ENCODE results near the gene ADGRL1.
"Not testable (repeated sequence)": the region's sequence is repeated elsewhere in the genome, so short reads cannot be mapped to it uniquely, and the experiment has no call there.

ADGRL1 gene

GRCh38 chr19:14188086-14188485 is 17.9 kb downstream of the ADGRL1 start:
- not testable (repeated sequence) for DNase-seq

GRCh38 chr19:14187561-14187960 is 18.4 kb downstream of the ADGRL1 start:
- DNase-seq = no peak

- DNase-seq = not testable (repeated sequence)
Measured at GRCh38 chr19:14186684-14187083, 19.3 kb downstream of the ADGRL1 start.

- not testable (repeated sequence) for DNase-seq
Measured at GRCh38 chr19:14185691-14186090, 20.3 kb downstream of the ADGRL1 start.

GRCh38 chr19:14185158-14185557 is 20.8 kb downstream of the ADGRL1 start:
- DNase-seq = no peak

- no peak for DNase-seq
Measured at GRCh38 chr19:14183741-14184350, 22.1 kb downstream of the ADGRL1 start.

- no peak for DNase-seq
Measured at GRCh38 chr19:14182476-14182875, 23.5 kb downstream of the ADGRL1 start.

GRCh38 chr19:14181906-14182305 is 24.1 kb downstream of the ADGRL1 start:
- no peak for DNase-seq

GRCh38 chr19:14181199-14181598 is 24.8 kb downstream of the ADGRL1 start:
- not testable (repeated sequence) for DNase-seq

- no peak for DNase-seq
Measured at GRCh38 chr19:14177496-14178074, 28.4 kb downstream of the ADGRL1 start.

GRCh38 chr19:14175351-14175792 is 30.6 kb downstream of the ADGRL1 start:
- no peak for DNase-seq

- no peak for DNase-seq
Measured at GRCh38 chr19:14174883-14175282, 31.1 kb downstream of the ADGRL1 start.

GRCh38 chr19:14168993-14169392 is 37.0 kb downstream of the ADGRL1 start:
- DNase-seq = no peak

- DNase-seq = no peak
Measured at GRCh38 chr19:14168259-14168972, 37.6 kb downstream of the ADGRL1 start.

GRCh38 chr19:14167576-14168138 is 38.3 kb downstream of the ADGRL1 start:
- DNase-seq = peak; percentile 37

GRCh38 chr19:14166999-14167575 is 38.9 kb downstream of the ADGRL1 start:
- DNase-seq = peak; percentile 20

GRCh38 chr19:14165990-14166830 is 39.8 kb downstream of the ADGRL1 start:
- peak; percentile 47 for DNase-seq

GRCh38 chr19:14164724-14165493 is 41.1 kb downstream of the ADGRL1 start:
- no peak for DNase-seq

- no peak for DNase-seq
Measured at GRCh38 chr19:14164082-14164481, 41.9 kb downstream of the ADGRL1 start.

GRCh38 chr19:14162871-14163297 is 43.1 kb downstream of the ADGRL1 start:
- no peak for DNase-seq

GRCh38 chr19:14161305-14161704 is 44.7 kb downstream of the ADGRL1 start:
- DNase-seq = no peak

Measured in CD4-positive, alpha-beta T cell treated with Interleukin-10 for 1 hour (primary cell).